Measurements from ENCODE around the gene SUMF1.

SUMF1 gene

GRCh38 chr3:4322635-4323034 is 144.4 kb downstream of the SUMF1 start:
- H3K4me1 ChIP-seq (ENCODE audit: control insufficient read depth, insufficient read depth, low read length) = no peaks in the 10 kb centered on the region
- no peak overlapping the region for H3K4me3 ChIP-seq (ENCODE audit: low read length)
- DNase-seq (ENCODE audit: low read depth, low spot score) = no peak
- WGBS (ENCODE audit: insufficient coverage, insufficient read length) = no CpG with 5 or more reads among the region's 1 CpG
- H3K27me3 ChIP-seq (ENCODE audit: control insufficient read depth, insufficient read depth, low read length) = no peaks in the 10 kb centered on the region
- no peaks in the 10 kb centered on the region for H3K36me3 ChIP-seq (ENCODE audit: control insufficient read depth, insufficient read depth, low read length)
- H3K27ac ChIP-seq (ENCODE audit: low read length) = no peak overlapping the region
- H3K9me3 ChIP-seq (ENCODE audit: control insufficient read depth, insufficient read depth, low read length) = no peaks in the 10 kb centered on the region

GRCh38 chr3:4321732-4322131 is 145.3 kb downstream of the SUMF1 start:
- H3K27me3 ChIP-seq (ENCODE audit: control insufficient read depth, insufficient read depth, low read length) = no peaks in the 10 kb centered on the region
- H3K4me3 ChIP-seq (ENCODE audit: low read length) = no peak overlapping the region
- no CpG with 5 or more reads among the region's 1 CpG for WGBS (ENCODE audit: insufficient coverage, insufficient read length)
- H3K4me1 ChIP-seq (ENCODE audit: control insufficient read depth, insufficient read depth, low read length) = no peaks in the 10 kb centered on the region
- H3K27ac ChIP-seq (ENCODE audit: low read length) = no peak overlapping the region
- H3K36me3 ChIP-seq (ENCODE audit: control insufficient read depth, insufficient read depth, low read length) = 0 out of 2 replicates have a peak, but pooled peaks cover 2% of the 10 kb centered on the region
- DNase-seq (ENCODE audit: low read depth, low spot score) = no peak
- H3K9me3 ChIP-seq (ENCODE audit: control insufficient read depth, insufficient read depth, low read length) = no peaks in the 10 kb centered on the region

GRCh38 chr3:4320096-4320911 is 146.8 kb downstream of the SUMF1 start:
- Histone ChIP-seq H3K27ac (ENCODE audit: low read length) (no peak overlapping the region), H3K4me3 (ENCODE audit: low read length) (no peak overlapping the region), H3K27me3 (ENCODE audit: control insufficient read depth, insufficient read depth, low read length) (no peaks in the 10 kb centered on the region), H3K36me3 (ENCODE audit: control insufficient read depth, insufficient read depth, low read length) (0 out of 2 replicates have a peak, but pooled peaks cover 2% of the 10 kb centered on the region), H3K9me3 (ENCODE audit: control insufficient read depth, insufficient read depth, low read length) (no peaks in the 10 kb centered on the region), H3K4me1 (ENCODE audit: control insufficient read depth, insufficient read depth, low read length) (no peaks in the 10 kb centered on the region)
- no peak for DNase-seq (ENCODE audit: low read depth, low spot score)

GRCh38 chr3:4314688-4315087 is 152.4 kb downstream of the SUMF1 start:
- DNase-seq (ENCODE audit: low read depth, low spot score) = no peak
- Histone ChIP-seq H3K27ac (ENCODE audit: low read length) (no peak overlapping the region), H3K9me3 (ENCODE audit: control insufficient read depth, insufficient read depth, low read length) (no peaks in the 10 kb centered on the region), H3K27me3 (ENCODE audit: control insufficient read depth, insufficient read depth, low read length) (no peaks in the 10 kb centered on the region), H3K36me3 (ENCODE audit: control insufficient read depth, insufficient read depth, low read length) (peaks cover 2% of the 10 kb centered on the region; the same call in 1 of the 2 replicates), H3K4me3 (ENCODE audit: low read length) (no peak overlapping the region), H3K4me1 (ENCODE audit: control insufficient read depth, insufficient read depth, low read length) (no peaks in the 10 kb centered on the region; the same call in 1 of the 2 replicates)
- whole genome bisulfite sequencing (ENCODE audit: insufficient coverage, insufficient read length) = no CpG with 5 or more reads among the region's 4 CpGs

GRCh38 chr3:4313606-4314293 is 153.3 kb downstream of the SUMF1 start:
- DNase-seq (ENCODE audit: low read depth, low spot score) = no peak

GRCh38 chr3:4311496-4311895 is 155.6 kb downstream of the SUMF1 start:
- H3K36me3 ChIP-seq (ENCODE audit: control insufficient read depth, insufficient read depth, low read length) = no peaks in the 10 kb centered on the region; the same call in 1 of the 2 replicates

More at GRCh38 chr3:4313606-4314293, 153.3 kb downstream of the SUMF1 start:
- H3K36me3 ChIP-seq (ENCODE audit: control insufficient read depth, insufficient read depth, low read length) = peaks cover 2% of the 10 kb centered on the region; the same call in 1 of the 2 replicates
- peaks cover 3% of the 10 kb centered on the region; the same call in 1 of the 2 replicates for H3K4me1 ChIP-seq (ENCODE audit: control insufficient read depth, insufficient read depth, low read length)
- WGBS (ENCODE audit: insufficient coverage, insufficient read length) = no CpG with 5 or more reads among the region's 4 CpGs
- H3K4me3 ChIP-seq (ENCODE audit: low read length) = no peak overlapping the region
- no peak overlapping the region for H3K27ac ChIP-seq (ENCODE audit: low read length)
- no peaks in the 10 kb centered on the region for H3K27me3 ChIP-seq (ENCODE audit: control insufficient read depth, insufficient read depth, low read length)
- no peaks in the 10 kb centered on the region for H3K9me3 ChIP-seq (ENCODE audit: control insufficient read depth, insufficient read depth, low read length)

More at GRCh38 chr3:4311496-4311895, 155.6 kb downstream of the SUMF1 start:
- no peak for DNase-seq (ENCODE audit: low read depth, low spot score)
- Histone ChIP-seq H3K9me3 (ENCODE audit: control insufficient read depth, insufficient read depth, low read length) (no peaks in the 10 kb centered on the region), H3K4me3 (ENCODE audit: low read length) (no peak overlapping the region), H3K27me3 (ENCODE audit: control insufficient read depth, insufficient read depth, low read length) (no peaks in the 10 kb centered on the region), H3K27ac (ENCODE audit: low read length) (no peak overlapping the region), H3K4me1 (ENCODE audit: control insufficient read depth, insufficient read depth, low read length) (peaks cover 3% of the 10 kb centered on the region; the same call in 1 of the 2 replicates)
